ENCODE results near the gene DCBLD2.

DNA sequence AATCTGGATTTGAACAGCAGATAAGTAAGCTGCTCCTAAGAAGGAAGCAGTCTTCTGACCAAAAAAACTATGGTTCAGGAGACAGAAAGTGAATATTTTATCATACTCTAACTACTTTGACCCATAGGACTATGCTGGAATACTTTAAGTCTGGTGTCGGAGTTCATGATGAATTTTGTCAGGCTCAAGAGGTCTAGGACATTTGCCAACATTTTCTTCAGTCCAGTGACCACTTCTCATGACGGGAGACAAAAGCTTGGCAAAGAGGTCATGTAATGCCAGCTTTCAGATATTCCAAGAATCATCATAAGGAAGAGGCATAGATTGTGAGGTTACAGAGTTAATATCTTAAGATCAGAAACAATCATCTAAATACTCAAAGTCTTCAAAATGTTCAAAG, 20.5 kb upstream of the DCBLD2 start:
- TF ChIP-seq, protein P1, sequence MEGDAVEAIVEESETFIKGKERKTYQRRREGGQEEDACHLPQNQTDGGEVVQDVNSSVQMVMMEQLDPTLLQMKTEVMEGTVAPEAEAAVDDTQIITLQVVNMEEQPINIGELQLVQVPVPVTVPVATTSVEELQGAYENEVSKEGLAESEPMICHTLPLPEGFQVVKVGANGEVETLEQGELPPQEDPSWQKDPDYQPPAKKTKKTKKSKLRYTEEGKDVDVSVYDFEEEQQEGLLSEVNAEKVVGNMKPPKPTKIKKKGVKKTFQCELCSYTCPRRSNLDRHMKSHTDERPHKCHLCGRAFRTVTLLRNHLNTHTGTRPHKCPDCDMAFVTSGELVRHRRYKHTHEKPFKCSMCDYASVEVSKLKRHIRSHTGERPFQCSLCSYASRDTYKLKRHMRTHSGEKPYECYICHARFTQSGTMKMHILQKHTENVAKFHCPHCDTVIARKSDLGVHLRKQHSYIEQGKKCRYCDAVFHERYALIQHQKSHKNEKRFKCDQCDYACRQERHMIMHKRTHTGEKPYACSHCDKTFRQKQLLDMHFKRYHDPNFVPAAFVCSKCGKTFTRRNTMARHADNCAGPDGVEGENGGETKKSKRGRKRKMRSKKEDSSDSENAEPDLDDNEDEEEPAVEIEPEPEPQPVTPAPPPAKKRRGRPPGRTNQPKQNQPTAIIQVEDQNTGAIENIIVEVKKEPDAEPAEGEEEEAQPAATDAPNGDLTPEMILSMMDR (conservative IDR thresholded peaks at IDR 0.05; ENCODE audit: low read length), result no peak
- no peak for TF ChIP-seq EZH2phosphoT487 (IDR thresholded peaks at IDR 0.05; ENCODE audit: borderline replicate concordance, low read depth, low read length)

Data from OCI-LY7 (cell line).